Testis (tissue), 3 donors: ENCODE results near the gene TMEM8B. TPM values are rescaled to one million over a fixed set of nuclear protein-coding genes. Genes with fewer than 3 reads are reported as not detected.

Source experiments
- DNase-seq: peaks from one replicate; pipeline ENCODE4 v3.0.0-alpha.2; 2019
- H3K27ac ChIP-seq, 2 donors: fragments of 200-600 bp; sonication (generic); one replicate each; pipeline ENCODE4 v1.5.1; 2019
- H3K27me3 ChIP-seq: fragments of 200-600 bp; sonication (generic); one replicate; pipeline ENCODE4 v1.5.1; 2019
- H3K36me3 ChIP-seq: fragments of 200-600 bp; sonication (generic); one replicate; pipeline ENCODE4 v1.5.1; 2017; ENCODE audit warnings: low read depth; ENCODE audit errors: missing control alignments
- H3K4me1 ChIP-seq: fragments of 200-600 bp; sonication (generic); one replicate; pipeline ENCODE4 v1.5.1; 2019
- H3K4me3 ChIP-seq, 2 donors: fragments of 200-600 bp; sonication (generic); one replicate each; pipeline ENCODE4 v1.5.1; 2017 to 2019
- H3K9me3 ChIP-seq: fragments of 200-600 bp; sonication (generic); one replicate; pipeline ENCODE4 v1.5.1; 2017
- CTCF ChIP-seq, 3 experiments: fragments of 450-650 bp in 2 of 3; fragments of 200-600 bp in 1 of 3; sonication (generic) in 1 of 3; IDR thresholded peaks; one replicate each; pipeline ENCODE4 v1.5.1; 2016 to 2019; ENCODE audit warnings: antibody characterized with exemption in 3 of 3, mild to moderate bottlenecking in 2 of 3, moderate library complexity in 1 of 3
- POLR2A ChIP-seq: fragments of 450-650 bp; IDR thresholded peaks from one replicate; pipeline ENCODE4 v1.6.1; 2017; ENCODE audit warnings: antibody characterized with exemption, mild to moderate bottlenecking, moderate library complexity
- WGBS, 2 donors: methylation state at CpG; one replicate each; pipeline ENCODE4 v1.1.5; 2018; 5-methylcytosine and 5-hydroxymethylcytosine counted together
- intact Hi-C: fragments of 100-400 bp; cut with DNase I; formaldehyde crosslinking; loops from one replicate; pipeline ENCODE4 v1.15.1; 2023; ENCODE audit warnings: low total_unique reads
- polyA plus RNA-seq: library from polyadenylated mRNA; stranded (reverse); fragments of 350-450 nt; fragmentation: Illumina TruSeq; extraction: RNeasy Lipid Tissue Mini Kit (QIAGEN cat#74804); gene quantifications from one replicate; pipeline ENCODE4 v1.2.3, GENCODE V29; 2014; ENCODE audit warnings: low read depth, low replicate concordance; ENCODE audit not compliant: insufficient read depth
- total RNA-seq, 2 donors: library from RNA; depleted of rRNA; stranded (reverse); fragments of >200 nt; gene quantifications; one replicate each; pipeline ENCODE4 v1.2.3, GENCODE V29; 2016

Gene TMEM8B
- total and polyA plus RNA-seq, 3 donors from 2014 or later: 22.2 to 24.6 (median 24.5) TPM

- intact Hi-C loops: loop anchor here (10.0 kb wide), 1 partner anchor 84 kb away; the partner anchor contains the start of genes CREB3 and TLN1
- H3K27ac ChIP-seq: no peak overlapping the region
- H3K4me3 ChIP-seq: no peak overlapping the region
- peaks cover 9% of the 10 kb centered on the region for H3K4me1 ChIP-seq
- no peaks in the 10 kb centered on the region for H3K36me3 ChIP-seq
- no peaks in the 10 kb centered on the region for H3K27me3 ChIP-seq
- no peaks in the 10 kb centered on the region for H3K9me3 ChIP-seq
- no peak for DNase-seq
- TF ChIP-seq POLR2A (no peak), CTCF (IDR thresholded peaks at IDR 0.05) (no peak)
- 80 to 82% methylated on average over 3 of the region's 3 CpGs for WGBS, 2 donors
Observed at GRCh38 chr9:35818341-35818740, 10.7 kb upstream of the TMEM8B start.

- DNase-seq: no peak
Observed at GRCh38 chr9:35820076-35820475, 9.0 kb upstream of the TMEM8B start.

GRCh38 chr9:35822926-35823325 lies 6.1 kb upstream of the TMEM8B start:
- H3K4me3 ChIP-seq: no peak overlapping the region
- no peak for TF ChIP-seq CTCF (IDR thresholded peaks at IDR 0.05)
- TF ChIP-seq POLR2A: no peak
- intact Hi-C loops: no loop called here

More at GRCh38 chr9:35820076-35820475, 9.0 kb upstream of the TMEM8B start:
- intact Hi-C loops: no loop called here
- Histone ChIP-seq H3K36me3 (no peaks in the 10 kb centered on the region), H3K9me3 (no peaks in the 10 kb centered on the region), H3K4me3 (no peak overlapping the region), H3K27me3 (no peaks in the 10 kb centered on the region), H3K4me1 (no peaks in the 10 kb centered on the region), H3K27ac (no peak overlapping the region)
- no peak for TF ChIP-seq POLR2A
- TF ChIP-seq CTCF (IDR thresholded peaks at IDR 0.05): no peak

GRCh38 chr9:35826071-35826701 lies 2.8 kb upstream of the TMEM8B start:
- H3K27me3 ChIP-seq: no peaks in the 10 kb centered on the region
- peak; percentile 46 for DNase-seq
- TF ChIP-seq CTCF (IDR thresholded peaks at IDR 0.05) (peak; percentile 60 to 74 (median 64)), POLR2A (no peak)
- peaks cover 12% of the 10 kb centered on the region for H3K4me1 ChIP-seq
- H3K36me3 ChIP-seq: no peaks in the 10 kb centered on the region
- WGBS, 2 donors: 32 to 44% methylated on average over 4 of the region's 4 CpGs
- intact Hi-C loops: no loop called here
- H3K27ac ChIP-seq: no peak overlapping the region
- no peaks in the 10 kb centered on the region for H3K9me3 ChIP-seq
- no peak overlapping the region for H3K4me3 ChIP-seq

More at GRCh38 chr9:35822926-35823325, 6.1 kb upstream of the TMEM8B start:
- Histone ChIP-seq H3K36me3 (no peaks in the 10 kb centered on the region), H3K4me1 (no peaks in the 10 kb centered on the region), H3K27me3 (no peaks in the 10 kb centered on the region), H3K9me3 (no peaks in the 10 kb centered on the region), H3K27ac (no peak overlapping the region)
- DNase-seq: no peak

- Histone ChIP-seq H3K27me3 (no peaks in the 10 kb centered on the region), H3K36me3 (no peaks in the 10 kb centered on the region), H3K9me3 (no peaks in the 10 kb centered on the region), H3K4me1 (peaks cover 12% of the 10 kb centered on the region), H3K4me3 (no peak overlapping the region), H3K27ac (no peak overlapping the region)
- DNase-seq: no peak
- intact Hi-C loops: no loop called here
- TF ChIP-seq POLR2A: no peak
- TF ChIP-seq CTCF (IDR thresholded peaks at IDR 0.05): no peak
- WGBS, 2 donors: 93 to 94% methylated on average over 3 of the region's 3 CpGs
Observed at GRCh38 chr9:35827486-35827885, 1.5 kb upstream of the TMEM8B start.
